Measurements from ENCODE around the gene CXorf58. TPM values are rescaled to one million over a fixed set of nuclear protein-coding genes. Genes with fewer than 3 reads are reported as not detected.

The CXorf58 gene
- polyA plus RNA-seq, 1 of the 3 experiments (the other 2 are of a cell fraction) = not detected

DNA sequence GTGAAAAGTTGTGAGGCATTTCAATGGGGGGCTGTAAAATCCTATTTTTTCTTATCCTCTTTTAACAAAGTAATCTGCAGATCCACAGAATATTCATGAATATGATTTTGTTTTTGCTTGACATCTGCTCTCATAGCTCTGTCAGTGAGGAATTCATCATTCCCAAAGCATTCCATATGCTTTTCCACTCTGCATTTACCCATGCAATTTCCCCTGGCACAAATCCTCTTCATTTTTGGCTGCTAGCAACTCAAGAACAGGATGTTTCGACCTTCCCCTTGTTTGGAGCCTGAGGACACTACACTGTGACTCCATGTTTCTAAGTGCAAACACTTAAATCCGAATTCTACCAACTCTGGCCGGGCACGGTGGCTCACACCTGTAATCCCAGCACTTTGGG is 70.7 kb downstream of the CXorf58 start:
- no peak overlapping the region for H3K27ac ChIP-seq (ENCODE audit: low read depth in 2 of 2, low read length in 1 of 2)
- 65% methylated on average over 4 of the region's 4 CpGs for WGBS (ENCODE audit: low lambda C conversion rate)
- H3K79me2 ChIP-seq (ENCODE audit: insufficient read depth) = 0 out of 2 replicates have a peak, but pooled peaks cover 4% of the 10 kb centered on the region
- no peak overlapping the region for H3K9ac ChIP-seq
- no peaks in the 10 kb centered on the region for H3K4me1 ChIP-seq (ENCODE audit: control insufficient read depth in 1 of 2, insufficient read depth in 2 of 2, low read depth in 1 of 2, low read length in 1 of 2)
- H3K27me3 ChIP-seq (ENCODE audit: insufficient read depth) = no peaks in the 10 kb centered on the region
- H2AFZ ChIP-seq (ENCODE audit: low read depth) = no peak overlapping the region
- no peaks in the 10 kb centered on the region for H3K9me3 ChIP-seq
- no peaks in the 10 kb centered on the region for H4K20me1 ChIP-seq (ENCODE audit: insufficient read depth)
- no peak overlapping the region for H3K4me3 ChIP-seq (ENCODE audit: low read depth in 2 of 2, low read length in 1 of 2)
- no peak overlapping the region for H3K4me2 ChIP-seq
- TF ChIP-seq SIN3A (IDR thresholded peaks at IDR 0.05; ENCODE audit: borderline replicate concordance, low read depth, low read length) (no peak), RAD21 (IDR thresholded peaks at IDR 0.05; ENCODE audit: low read length) (no peak), CHD2 (IDR thresholded peaks at IDR 0.05; ENCODE audit: low read length, partially characterized antibody) (no peak), TCF12 (IDR thresholded peaks at IDR 0.05) (no peak)
- TF ChIP-seq, protein P1, sequence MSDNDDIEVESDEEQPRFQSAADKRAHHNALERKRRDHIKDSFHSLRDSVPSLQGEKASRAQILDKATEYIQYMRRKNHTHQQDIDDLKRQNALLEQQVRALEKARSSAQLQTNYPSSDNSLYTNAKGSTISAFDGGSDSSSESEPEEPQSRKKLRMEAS (IDR thresholded peaks at IDR 0.05; ENCODE audit: low read depth) = no peak
- H3F3A ChIP-seq (replicated peaks; ENCODE audit: insufficient read depth) = no peaks in the 10 kb centered on the region
- H3K9me2 ChIP-seq = no peaks in the 10 kb centered on the region
- POLR2A ChIA-PET = no interaction called here
- CTCF ChIA-PET = no interaction called here
- H3K36me3 ChIP-seq (replicated peaks in 1 of 2; ENCODE audit: control insufficient read depth in 1 of 2, insufficient read depth in 2 of 2, low read length in 1 of 2) = peaks cover 0 to 5% of the 10 kb centered on the region in 2 experiments
- no peak for DNase-seq

DNA sequence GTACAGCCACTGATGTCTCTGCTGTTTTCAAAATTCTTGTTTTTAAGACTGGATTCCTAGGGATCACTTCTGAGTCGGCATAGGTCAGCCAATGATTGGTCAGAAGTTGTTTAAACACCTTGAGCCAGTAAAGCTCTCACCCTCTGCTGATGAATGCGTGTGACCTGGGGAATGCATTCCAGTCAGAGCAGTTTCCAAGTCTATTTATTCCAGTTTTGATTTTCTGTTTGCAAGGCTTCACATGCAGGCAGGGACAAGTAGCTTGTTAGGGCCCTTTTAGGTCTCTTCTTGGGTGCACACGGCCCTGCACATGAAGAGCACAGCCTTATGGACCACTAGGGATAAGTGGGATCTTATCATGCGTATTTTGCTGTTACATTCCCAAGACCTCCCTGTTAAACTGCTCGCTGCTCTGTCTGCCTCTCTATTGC is 72.2 kb downstream of the CXorf58 start:
- WGBS (ENCODE audit: low lambda C conversion rate) = 44% methylated on average over 5 of the region's 5 CpGs
- no peak for DNase-seq
- ChIA-PET POLR2A (no interaction called here), CTCF (no interaction called here)
- no peaks in the 10 kb centered on the region; the same call in 1 of the 2 replicates for H3K27me3 ChIP-seq (ENCODE audit: insufficient read depth)
- H3K4me2 ChIP-seq = no peak overlapping the region
- H2AFZ ChIP-seq (ENCODE audit: low read depth) = no peak overlapping the region
- no peak overlapping the region for H3K9ac ChIP-seq
- H3K9me3 ChIP-seq = no peaks in the 10 kb centered on the region
- TF ChIP-seq RFX5 (IDR thresholded peaks at IDR 0.05; ENCODE audit: low read length) (no peak), TCF12 (IDR thresholded peaks at IDR 0.05) (no peak), EZH2phosphoT487 (IDR thresholded peaks at IDR 0.05; ENCODE audit: borderline replicate concordance, low read depth) (no peak), SIN3A (IDR thresholded peaks at IDR 0.05; ENCODE audit: borderline replicate concordance, low read depth, low read length) (no peak), TAF1 (IDR thresholded peaks at IDR 0.05; ENCODE audit: borderline replicate concordance, low read depth, low read length) (no peak), RAD21 (IDR thresholded peaks at IDR 0.05; ENCODE audit: low read length) (no peak), GATA2 (CRISPR knock-in tag; IDR thresholded peaks at IDR 0.05) (no peak), POLR2AphosphoS5 (IDR thresholded peaks at IDR 0.05; ENCODE audit: low read depth, low read length) (no peak), MEF2A (IDR thresholded peaks at IDR 0.05; ENCODE audit: borderline replicate concordance, low read depth) (no peak), FOXJ3 (CRISPR knock-in tag; IDR thresholded peaks at IDR 0.05) (no peak)
- TF ChIP-seq, protein P2, sequence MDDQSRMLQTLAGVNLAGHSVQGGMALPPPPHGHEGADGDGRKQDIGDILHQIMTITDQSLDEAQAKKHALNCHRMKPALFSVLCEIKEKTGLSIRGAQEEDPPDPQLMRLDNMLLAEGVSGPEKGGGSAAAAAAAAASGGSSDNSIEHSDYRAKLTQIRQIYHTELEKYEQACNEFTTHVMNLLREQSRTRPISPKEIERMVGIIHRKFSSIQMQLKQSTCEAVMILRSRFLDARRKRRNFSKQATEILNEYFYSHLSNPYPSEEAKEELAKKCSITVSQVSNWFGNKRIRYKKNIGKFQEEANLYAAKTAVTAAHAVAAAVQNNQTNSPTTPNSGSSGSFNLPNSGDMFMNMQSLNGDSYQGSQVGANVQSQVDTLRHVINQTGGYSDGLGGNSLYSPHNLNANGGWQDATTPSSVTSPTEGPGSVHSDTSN (IDR thresholded peaks at IDR 0.05) = no peak
- TF ChIP-seq, protein P3, sequence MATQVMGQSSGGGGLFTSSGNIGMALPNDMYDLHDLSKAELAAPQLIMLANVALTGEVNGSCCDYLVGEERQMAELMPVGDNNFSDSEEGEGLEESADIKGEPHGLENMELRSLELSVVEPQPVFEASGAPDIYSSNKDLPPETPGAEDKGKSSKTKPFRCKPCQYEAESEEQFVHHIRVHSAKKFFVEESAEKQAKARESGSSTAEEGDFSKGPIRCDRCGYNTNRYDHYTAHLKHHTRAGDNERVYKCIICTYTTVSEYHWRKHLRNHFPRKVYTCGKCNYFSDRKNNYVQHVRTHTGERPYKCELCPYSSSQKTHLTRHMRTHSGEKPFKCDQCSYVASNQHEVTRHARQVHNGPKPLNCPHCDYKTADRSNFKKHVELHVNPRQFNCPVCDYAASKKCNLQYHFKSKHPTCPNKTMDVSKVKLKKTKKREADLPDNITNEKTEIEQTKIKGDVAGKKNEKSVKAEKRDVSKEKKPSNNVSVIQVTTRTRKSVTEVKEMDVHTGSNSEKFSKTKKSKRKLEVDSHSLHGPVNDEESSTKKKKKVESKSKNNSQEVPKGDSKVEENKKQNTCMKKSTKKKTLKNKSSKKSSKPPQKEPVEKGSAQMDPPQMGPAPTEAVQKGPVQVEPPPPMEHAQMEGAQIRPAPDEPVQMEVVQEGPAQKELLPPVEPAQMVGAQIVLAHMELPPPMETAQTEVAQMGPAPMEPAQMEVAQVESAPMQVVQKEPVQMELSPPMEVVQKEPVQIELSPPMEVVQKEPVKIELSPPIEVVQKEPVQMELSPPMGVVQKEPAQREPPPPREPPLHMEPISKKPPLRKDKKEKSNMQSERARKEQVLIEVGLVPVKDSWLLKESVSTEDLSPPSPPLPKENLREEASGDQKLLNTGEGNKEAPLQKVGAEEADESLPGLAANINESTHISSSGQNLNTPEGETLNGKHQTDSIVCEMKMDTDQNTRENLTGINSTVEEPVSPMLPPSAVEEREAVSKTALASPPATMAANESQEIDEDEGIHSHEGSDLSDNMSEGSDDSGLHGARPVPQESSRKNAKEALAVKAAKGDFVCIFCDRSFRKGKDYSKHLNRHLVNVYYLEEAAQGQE (IDR thresholded peaks at IDR 0.05; ENCODE audit: low read depth, low read length) = no peak
- TF ChIP-seq, protein P4, sequence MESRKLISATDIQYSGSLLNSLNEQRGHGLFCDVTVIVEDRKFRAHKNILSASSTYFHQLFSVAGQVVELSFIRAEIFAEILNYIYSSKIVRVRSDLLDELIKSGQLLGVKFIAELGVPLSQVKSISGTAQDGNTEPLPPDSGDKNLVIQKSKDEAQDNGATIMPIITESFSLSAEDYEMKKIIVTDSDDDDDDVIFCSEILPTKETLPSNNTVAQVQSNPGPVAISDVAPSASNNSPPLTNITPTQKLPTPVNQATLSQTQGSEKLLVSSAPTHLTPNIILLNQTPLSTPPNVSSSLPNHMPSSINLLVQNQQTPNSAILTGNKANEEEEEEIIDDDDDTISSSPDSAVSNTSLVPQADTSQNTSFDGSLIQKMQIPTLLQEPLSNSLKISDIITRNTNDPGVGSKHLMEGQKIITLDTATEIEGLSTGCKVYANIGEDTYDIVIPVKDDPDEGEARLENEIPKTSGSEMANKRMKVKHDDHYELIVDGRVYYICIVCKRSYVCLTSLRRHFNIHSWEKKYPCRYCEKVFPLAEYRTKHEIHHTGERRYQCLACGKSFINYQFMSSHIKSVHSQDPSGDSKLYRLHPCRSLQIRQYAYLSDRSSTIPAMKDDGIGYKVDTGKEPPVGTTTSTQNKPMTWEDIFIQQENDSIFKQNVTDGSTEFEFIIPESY (IDR thresholded peaks at IDR 0.05; ENCODE audit: borderline replicate concordance, low read depth) = no peak
- TF ChIP-seq, protein P5, sequence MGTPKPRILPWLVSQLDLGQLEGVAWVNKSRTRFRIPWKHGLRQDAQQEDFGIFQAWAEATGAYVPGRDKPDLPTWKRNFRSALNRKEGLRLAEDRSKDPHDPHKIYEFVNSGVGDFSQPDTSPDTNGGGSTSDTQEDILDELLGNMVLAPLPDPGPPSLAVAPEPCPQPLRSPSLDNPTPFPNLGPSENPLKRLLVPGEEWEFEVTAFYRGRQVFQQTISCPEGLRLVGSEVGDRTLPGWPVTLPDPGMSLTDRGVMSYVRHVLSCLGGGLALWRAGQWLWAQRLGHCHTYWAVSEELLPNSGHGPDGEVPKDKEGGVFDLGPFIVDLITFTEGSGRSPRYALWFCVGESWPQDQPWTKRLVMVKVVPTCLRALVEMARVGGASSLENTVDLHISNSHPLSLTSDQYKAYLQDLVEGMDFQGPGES (IDR thresholded peaks at IDR 0.05; ENCODE audit: low read depth, low read length) = no peak
- TF ChIP-seq, protein P6, sequence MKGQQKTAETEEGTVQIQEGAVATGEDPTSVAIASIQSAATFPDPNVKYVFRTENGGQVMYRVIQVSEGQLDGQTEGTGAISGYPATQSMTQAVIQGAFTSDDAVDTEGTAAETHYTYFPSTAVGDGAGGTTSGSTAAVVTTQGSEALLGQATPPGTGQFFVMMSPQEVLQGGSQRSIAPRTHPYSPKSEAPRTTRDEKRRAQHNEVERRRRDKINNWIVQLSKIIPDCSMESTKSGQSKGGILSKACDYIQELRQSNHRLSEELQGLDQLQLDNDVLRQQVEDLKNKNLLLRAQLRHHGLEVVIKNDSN (IDR thresholded peaks at IDR 0.05; ENCODE audit: borderline replicate concordance, low read depth) = no peak
- no peaks in the 10 kb centered on the region for H3K9me2 ChIP-seq
- H4K20me1 ChIP-seq (ENCODE audit: insufficient read depth) = no peaks in the 10 kb centered on the region
- peaks cover 5% of the 10 kb centered on the region in 2 experiments for H3K36me3 ChIP-seq (replicated peaks in 1 of 2; ENCODE audit: control insufficient read depth in 1 of 2, insufficient read depth in 2 of 2, low read length in 1 of 2)
- 0 out of 2 replicates have a peak, but pooled peaks cover 4% of the 10 kb centered on the region for H3K79me2 ChIP-seq (ENCODE audit: insufficient read depth)
- H3F3A ChIP-seq (replicated peaks; ENCODE audit: insufficient read depth) = no peaks in the 10 kb centered on the region
- H3K4me3 ChIP-seq (ENCODE audit: low read depth in 2 of 2, low read length in 1 of 2) = no peak overlapping the region
- no peak overlapping the region for H3K27ac ChIP-seq (ENCODE audit: low read depth in 2 of 2, low read length in 1 of 2)
- no peaks in the 10 kb centered on the region; a peak in 1 of 4 replicates for H3K4me1 ChIP-seq (ENCODE audit: control insufficient read depth in 1 of 2, insufficient read depth in 2 of 2, low read depth in 1 of 2, low read length in 1 of 2)
